ENCODE data around the gene CLEC4M.

CLEC4M gene

DNA sequence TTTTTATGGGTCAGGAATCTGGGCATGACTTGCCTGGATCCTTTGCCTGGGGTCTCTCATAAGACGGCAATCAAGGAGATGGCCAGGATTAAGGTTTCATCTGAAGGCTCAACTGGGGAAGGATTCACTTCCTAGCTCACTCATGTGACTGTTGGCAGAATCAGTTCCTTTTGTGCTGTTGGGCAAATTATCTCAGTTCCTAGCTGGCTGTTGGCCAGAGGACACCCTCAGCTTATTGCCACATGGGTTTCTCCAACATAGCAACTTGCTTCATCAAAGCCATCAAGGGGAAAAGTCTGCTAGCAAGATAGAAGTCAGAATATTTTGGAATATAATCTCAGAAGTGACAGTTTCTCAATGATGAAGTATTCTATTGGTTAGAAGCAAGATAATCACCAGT, 54.8 kb downstream of the CLEC4M start:
- DNase-seq, result no peak

DNA sequence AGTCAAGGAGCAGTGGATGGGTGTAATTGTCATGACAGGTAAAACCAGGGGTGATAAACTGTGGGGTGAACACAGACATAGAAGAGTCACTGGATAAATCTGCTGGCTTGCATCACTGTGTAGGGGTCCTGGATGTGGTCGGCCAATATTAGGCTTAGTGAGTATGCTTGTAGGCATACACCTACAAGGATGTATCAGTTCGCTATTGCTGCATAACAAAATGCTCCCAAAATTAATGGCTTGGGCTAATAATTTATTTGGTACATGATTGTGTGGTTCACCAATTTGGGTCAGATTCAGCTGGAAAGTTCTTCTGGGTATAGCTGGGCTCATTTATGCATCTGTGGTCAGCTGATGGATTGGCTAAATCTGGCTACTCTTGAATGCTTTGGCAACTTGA, 55.8 kb downstream of the CLEC4M start:
- DNase-seq, result no peak
